Subcutaneous abdominal adipose tissue (tissue), 5 donors: ENCODE results near the gene LNX2.

Experiments used
- H3K27ac ChIP-seq: one replicate; pipeline ENCODE4 v1.7.0; 2013; ENCODE audit warnings: low read depth, mild to moderate bottlenecking, inconsistent platforms, low read length, moderate library complexity
- H3K27me3 ChIP-seq, 5 donors: one replicate each; pipeline ENCODE4 v1.7.0; 2013; ENCODE audit warnings: low read length in 5 of 5, inconsistent platforms in 1 of 5; ENCODE audit not compliant: control insufficient read depth in 5 of 5, insufficient read depth in 4 of 5
- H3K36me3 ChIP-seq, 5 donors: one replicate each; pipeline ENCODE4 v1.7.0; 2013; ENCODE audit warnings: low read length in 5 of 5; ENCODE audit not compliant: control insufficient read depth in 5 of 5, insufficient read depth in 5 of 5
- H3K4me1 ChIP-seq, 5 donors: one replicate each; pipeline ENCODE4 v1.7.0; 2013; ENCODE audit warnings: low read length in 5 of 5, mild to moderate bottlenecking in 3 of 5, moderate library complexity in 1 of 5; ENCODE audit not compliant: control insufficient read depth in 5 of 5, insufficient read depth in 5 of 5
- H3K4me3 ChIP-seq, 5 donors: one replicate each; pipeline ENCODE4 v1.7.0; 2013; ENCODE audit warnings: low read length in 5 of 5, low read depth in 1 of 5
- H3K9ac ChIP-seq, 5 donors: one replicate each; pipeline ENCODE4 v1.7.0; 2013; ENCODE audit warnings: low read length in 5 of 5, mild to moderate bottlenecking in 4 of 5, moderate library complexity in 3 of 5
- H3K9me3 ChIP-seq, 5 donors: one replicate each; pipeline ENCODE4 v1.7.0; 2013; ENCODE audit warnings: low read length in 5 of 5; ENCODE audit not compliant: control insufficient read depth in 5 of 5
- donor health status: healthy.
- donor health status: healthy.
- donor health status: healthy.
- donor health status: healthy.
- donor health status: healthy.

LNX2 gene

DNA sequence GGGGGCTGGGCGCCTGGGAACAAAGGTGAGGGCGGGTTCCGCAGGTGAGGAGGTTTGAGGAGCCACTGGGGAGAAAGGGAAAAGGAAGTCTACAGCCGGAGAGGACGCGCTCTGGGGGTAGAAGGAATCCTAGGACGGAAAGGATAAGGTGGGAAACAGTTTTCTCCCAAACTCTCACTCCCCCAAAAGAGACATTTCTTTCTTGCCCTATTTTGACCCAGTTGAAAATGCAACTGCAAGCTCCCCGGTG, 712 bp upstream of the LNX2 start:
- Histone ChIP-seq H3K9me3 (no peaks in the 10 kb centered on the region), H3K4me1 (peaks cover 0 to 48% (median 39%) of the 10 kb centered on the region in 5 donors), H3K27me3 (no peaks in the 10 kb centered on the region), H3K4me3 (peak overlapping the region; percentile 72 to 94 (median 81)), H3K9ac (peak overlapping the region; percentile 44 to 92 (median 91)), H3K36me3 (peaks cover 0 to 8% (median 2%) of the 10 kb centered on the region in 5 donors), H3K27ac (peak overlapping the region; percentile 91)

DNA sequence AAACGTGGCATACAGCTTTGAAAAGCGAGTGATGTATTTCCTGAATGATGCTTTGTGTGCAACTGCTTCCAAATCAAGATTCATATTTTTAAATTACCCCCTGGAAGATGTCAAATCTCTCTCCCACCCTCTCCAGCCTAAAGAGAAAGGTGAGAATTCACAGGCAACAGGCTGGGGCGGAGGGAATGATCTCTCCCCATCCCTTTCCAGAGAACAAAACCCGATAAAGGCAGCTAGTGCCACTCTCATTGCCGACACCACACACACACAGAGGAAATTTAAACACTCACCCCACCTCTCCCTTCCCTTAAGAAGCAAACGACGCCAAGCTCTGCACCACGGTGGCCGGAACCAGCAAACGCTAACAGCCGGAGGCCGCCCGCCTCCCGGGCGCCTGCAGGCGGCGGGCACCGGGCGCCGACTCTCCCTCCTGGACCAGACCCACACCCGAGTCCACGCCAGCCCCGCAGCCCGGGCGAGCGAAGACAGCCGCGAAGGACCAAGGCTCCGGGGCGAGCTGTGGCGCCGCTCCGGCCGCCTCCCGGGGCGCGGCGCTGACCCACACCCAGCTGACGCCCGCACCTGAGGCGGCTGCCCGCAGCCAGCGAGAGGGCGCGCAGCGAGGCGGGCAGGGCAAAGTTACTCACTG, 477 bp downstream of the LNX2 start:
- peaks cover 0 to 2% (median 0%) of the 10 kb centered on the region in 5 donors for H3K9me3 ChIP-seq
- H3K27ac ChIP-seq: peak overlapping the region; percentile 91
- H3K36me3 ChIP-seq: peaks cover 0 to 5% (median under 1%) of the 10 kb centered on the region in 5 donors
- peak overlapping the region; percentile 6 to 84 (median 77) for H3K9ac ChIP-seq
- peaks cover 0 to 48% (median 39%) of the 10 kb centered on the region in 5 donors for H3K4me1 ChIP-seq
- peak overlapping the region; percentile 72 to 90 (median 81) for H3K4me3 ChIP-seq
- no peaks in the 10 kb centered on the region for H3K27me3 ChIP-seq

DNA sequence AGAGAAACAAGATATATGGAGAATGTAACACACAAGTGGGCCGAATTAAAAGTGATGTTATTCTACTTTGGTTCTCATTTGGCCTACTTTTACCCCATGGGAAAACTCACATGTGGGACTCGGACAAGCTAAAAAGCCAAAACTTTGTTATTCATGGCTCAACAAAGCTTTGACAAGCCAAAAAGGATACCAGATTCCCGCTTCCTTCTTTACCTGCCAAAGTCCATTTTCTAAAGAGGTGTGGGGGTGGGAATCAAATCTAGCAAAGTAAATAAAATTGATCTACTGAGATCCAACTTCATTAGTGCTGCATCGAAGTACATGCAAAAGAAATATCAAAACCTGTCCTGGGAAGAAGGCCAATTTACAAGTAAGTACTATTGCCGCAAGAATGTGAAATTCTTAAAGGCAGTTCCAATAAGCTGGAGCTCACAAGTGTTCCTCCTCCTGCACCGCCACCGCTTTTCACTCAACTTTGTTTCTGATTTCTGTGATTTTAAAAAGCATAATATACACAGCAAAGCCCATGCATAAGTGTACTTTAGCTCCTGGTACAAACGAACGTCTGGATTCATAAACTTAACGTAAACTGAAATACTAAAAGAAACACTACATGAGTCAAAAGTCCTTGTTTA, 1.1 kb downstream of the LNX2 start:
- peak overlapping the region; percentile 91 for H3K27ac ChIP-seq
- peaks cover 0 to 4% (median 0%) of the 10 kb centered on the region in 5 donors for H3K36me3 ChIP-seq
- no peaks in the 10 kb centered on the region for H3K27me3 ChIP-seq
- peak overlapping the region in 4 of 5 donors; percentile 75 to 84 (median 79) for H3K9ac ChIP-seq
- peaks cover 0 to 48% (median 39%) of the 10 kb centered on the region in 5 donors for H3K4me1 ChIP-seq
- peaks cover 0 to 6% (median 3%) of the 10 kb centered on the region in 5 donors for H3K9me3 ChIP-seq
- H3K4me3 ChIP-seq: peak overlapping the region; percentile 72 to 90 (median 81)

DNA sequence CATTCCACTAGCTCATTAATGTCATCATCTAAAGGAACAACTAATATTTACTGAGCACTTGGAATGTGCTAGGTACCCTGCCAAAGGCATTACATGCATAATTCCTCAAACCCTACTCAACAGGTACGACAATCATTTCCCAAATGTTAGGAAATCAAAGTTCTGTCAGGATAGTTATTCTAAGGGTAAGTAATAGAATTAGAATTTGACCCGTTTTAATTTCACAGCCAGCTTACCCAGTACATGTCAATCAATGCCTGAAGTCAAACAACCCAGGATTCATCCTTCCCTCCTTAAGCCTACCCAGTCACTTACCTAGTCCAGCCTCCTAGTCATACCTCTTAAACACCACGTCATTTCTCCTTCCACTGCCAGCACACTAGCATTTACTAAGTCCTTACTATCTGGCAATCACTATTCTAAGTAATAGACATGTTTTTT, 2.4 kb downstream of the LNX2 start:
- H3K27me3 ChIP-seq: no peaks in the 10 kb centered on the region
- H3K9ac ChIP-seq: no peak overlapping the region
- H3K4me1 ChIP-seq: peaks cover 0 to 37% (median 32%) of the 10 kb centered on the region in 5 donors
- no peaks in the 10 kb centered on the region for H3K36me3 ChIP-seq
- H3K4me3 ChIP-seq: no peak overlapping the region
- peaks cover 0 to 9% (median 3%) of the 10 kb centered on the region in 5 donors for H3K9me3 ChIP-seq
- H3K27ac ChIP-seq: no peak overlapping the region

DNA sequence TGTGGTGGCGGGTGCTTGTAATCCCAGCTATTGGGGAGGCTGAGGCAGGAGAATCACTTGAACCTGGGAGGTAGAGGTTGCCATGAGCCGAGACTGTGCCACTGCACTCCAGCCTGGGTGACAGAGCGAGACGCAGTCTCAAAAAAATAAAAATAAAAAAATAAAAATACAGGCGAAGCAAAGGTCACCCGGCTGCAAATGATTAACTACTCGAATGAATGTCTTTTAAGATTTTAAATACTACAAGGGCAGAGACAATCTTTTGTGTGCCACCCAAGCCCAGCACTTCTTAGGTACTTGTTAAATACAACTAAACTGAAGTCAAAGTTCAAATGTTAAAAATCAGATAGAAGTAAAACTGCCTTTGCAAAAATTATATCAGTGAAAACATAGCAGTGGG, 6.7 kb downstream of the LNX2 start:
- Histone ChIP-seq H3K4me1 (peaks cover 0 to 4% (median 2%) of the 10 kb centered on the region in 5 donors), H3K27me3 (no peaks in the 10 kb centered on the region), H3K9ac (no peak overlapping the region), H3K9me3 (peaks cover 0 to 9% (median 3%) of the 10 kb centered on the region in 5 donors), H3K27ac (no peak overlapping the region), H3K36me3 (no peaks in the 10 kb centered on the region), H3K4me3 (no peak overlapping the region)

DNA sequence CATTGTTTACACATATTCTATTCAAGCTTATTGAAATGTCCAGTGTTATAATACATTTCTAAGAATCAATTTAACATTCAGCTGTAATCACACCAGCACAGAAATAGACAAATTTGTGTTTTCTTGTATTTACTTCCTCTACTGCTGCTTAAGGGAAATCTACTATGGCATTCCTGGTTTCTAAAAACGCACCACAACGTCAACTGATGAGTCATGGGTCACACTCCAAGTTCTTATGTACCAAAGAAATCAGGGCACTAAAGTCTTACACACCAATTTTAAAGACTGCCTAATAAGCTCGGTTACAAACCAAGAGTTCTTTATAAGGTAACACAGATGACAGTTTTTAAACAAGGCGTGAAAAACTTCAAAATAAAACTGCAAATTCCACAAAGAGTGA, 13.2 kb downstream of the LNX2 start:
- H3K27me3 ChIP-seq: no peaks in the 10 kb centered on the region
- no peak overlapping the region for H3K9ac ChIP-seq
- H3K36me3 ChIP-seq: peaks cover 0 to 2% (median 0%) of the 10 kb centered on the region in 5 donors
- H3K27ac ChIP-seq: no peak overlapping the region
- peaks cover 0 to 3% (median 0%) of the 10 kb centered on the region in 5 donors for H3K9me3 ChIP-seq
- no peak overlapping the region for H3K4me3 ChIP-seq
- H3K4me1 ChIP-seq: peaks cover 0 to 4% (median 0%) of the 10 kb centered on the region in 5 donors

DNA sequence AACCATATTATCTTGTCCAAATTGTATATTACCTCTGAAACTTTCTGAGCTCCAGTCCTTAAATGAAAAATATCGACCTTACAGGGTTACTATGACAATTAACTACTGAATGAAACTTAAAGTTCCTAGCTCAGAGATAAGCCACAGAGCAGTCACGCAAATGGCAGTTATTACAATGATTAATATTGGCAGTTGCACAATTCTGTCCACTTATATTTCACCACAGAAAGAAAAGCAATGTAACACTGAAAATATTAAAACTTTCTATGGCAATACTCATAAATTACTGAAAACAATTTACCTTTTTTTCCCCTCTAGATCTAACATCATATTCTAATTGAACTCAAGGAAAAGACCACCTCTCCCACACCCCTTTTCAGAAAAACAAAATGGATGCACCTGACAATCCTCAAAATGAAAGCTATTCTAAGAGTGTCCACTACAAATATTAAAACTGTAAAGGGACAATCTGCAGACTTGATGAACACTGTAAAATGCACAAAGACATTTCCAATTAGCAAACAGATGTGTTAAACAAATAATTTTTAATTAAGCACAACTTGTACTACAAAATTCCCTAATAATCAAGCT, 14.6 kb downstream of the LNX2 start:
- Histone ChIP-seq H3K9me3 (peaks cover 0 to 3% (median 0%) of the 10 kb centered on the region in 5 donors), H3K27ac (no peak overlapping the region), H3K4me3 (no peak overlapping the region), H3K36me3 (peaks cover 0 to 2% (median 0%) of the 10 kb centered on the region in 5 donors), H3K9ac (no peak overlapping the region), H3K27me3 (no peaks in the 10 kb centered on the region), H3K4me1 (peaks cover 0 to 4% (median 0%) of the 10 kb centered on the region in 5 donors)

DNA sequence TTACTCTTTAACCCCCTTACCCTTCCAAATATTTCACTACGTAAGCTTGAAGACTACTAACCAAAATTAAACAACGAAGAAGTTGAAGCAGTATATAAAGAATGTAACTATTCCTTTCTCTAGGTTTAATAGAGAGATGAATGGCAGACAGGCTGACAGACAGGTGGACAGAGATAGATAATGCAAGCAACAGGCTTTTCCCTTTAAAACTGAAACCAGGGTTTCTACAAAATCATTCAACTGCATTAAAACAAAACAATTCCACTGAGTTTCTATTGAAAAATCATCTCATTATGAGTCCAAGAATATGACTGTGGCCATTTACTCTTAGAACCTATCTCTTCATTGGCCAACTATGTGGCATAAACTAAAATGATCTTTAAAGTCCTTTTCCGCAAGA, 15.2 kb downstream of the LNX2 start:
- H3K4me3 ChIP-seq: no peak overlapping the region
- H3K27me3 ChIP-seq: no peaks in the 10 kb centered on the region
- peaks cover 0 to 2% (median 0%) of the 10 kb centered on the region in 5 donors for H3K36me3 ChIP-seq
- no peak overlapping the region for H3K9ac ChIP-seq
- H3K9me3 ChIP-seq: peaks cover 0 to 3% (median 0%) of the 10 kb centered on the region in 5 donors
- no peak overlapping the region for H3K27ac ChIP-seq
- peaks cover 0 to 4% (median 0%) of the 10 kb centered on the region in 5 donors for H3K4me1 ChIP-seq

DNA sequence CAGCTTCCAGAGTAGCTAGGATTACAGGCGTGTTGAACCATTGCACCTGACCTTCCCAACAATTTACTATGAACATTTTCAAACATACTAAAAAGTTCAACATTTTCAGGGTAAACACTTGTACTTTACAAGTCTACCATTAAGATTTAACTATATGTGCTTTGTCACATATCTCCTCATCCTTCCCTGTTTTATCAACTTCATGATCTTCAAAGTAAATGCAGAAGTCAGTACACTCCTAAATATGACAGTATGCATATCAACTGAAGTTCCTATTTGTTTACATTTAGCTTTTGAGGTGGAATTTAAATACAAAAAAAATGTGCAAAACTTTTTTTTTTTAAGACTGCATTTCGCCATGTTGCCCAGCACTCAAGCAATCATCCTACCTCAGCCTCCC, 18.5 kb downstream of the LNX2 start:
- H3K27me3 ChIP-seq: no peaks in the 10 kb centered on the region
- H3K27ac ChIP-seq: no peak overlapping the region
- H3K4me1 ChIP-seq: no peaks in the 10 kb centered on the region

DNA sequence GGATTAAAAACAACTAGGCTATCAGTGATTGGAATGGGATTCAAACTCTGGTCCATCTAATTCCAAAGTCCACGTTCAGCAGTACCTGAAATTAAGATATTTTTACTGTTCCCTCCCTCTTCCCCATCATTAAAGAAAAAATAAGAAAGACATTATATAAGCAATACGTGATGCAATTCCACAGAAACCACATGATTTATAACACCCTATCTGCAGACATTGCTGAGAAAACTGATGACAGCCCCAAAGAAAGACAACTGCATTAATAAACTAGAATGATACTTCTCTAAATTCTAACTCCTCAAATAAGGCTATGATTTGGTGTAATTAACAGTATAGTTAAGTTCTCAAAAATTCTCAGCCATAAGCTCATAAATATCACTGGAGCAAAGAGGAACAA, 19.1 kb downstream of the LNX2 start:
- no peak overlapping the region for H3K27ac ChIP-seq
- no peaks in the 10 kb centered on the region for H3K27me3 ChIP-seq
- no peak overlapping the region for H3K4me3 ChIP-seq
- H3K9ac ChIP-seq: no peak overlapping the region
- peaks cover 0 to 2% (median 0%) of the 10 kb centered on the region in 5 donors for H3K36me3 ChIP-seq
- no peaks in the 10 kb centered on the region for H3K4me1 ChIP-seq
- peaks cover 0 to 3% (median 0%) of the 10 kb centered on the region in 5 donors for H3K9me3 ChIP-seq

More for the DNA sequence above, 18.5 kb downstream of the LNX2 start:
- peaks cover 0 to 2% (median 0%) of the 10 kb centered on the region in 5 donors for H3K36me3 ChIP-seq
- H3K9ac ChIP-seq: no peak overlapping the region
- H3K9me3 ChIP-seq: peaks cover 0 to 3% (median 0%) of the 10 kb centered on the region in 5 donors
- no peak overlapping the region for H3K4me3 ChIP-seq
